Activated T-cell treated with anti-CD3 and anti-CD28 coated beads, Interleukin-2, amount 50 U/mL, for 72 hours (primary cell): ENCODE measurements around the gene KCNIP1. TPM values are rescaled to one million over a fixed set of nuclear protein-coding genes. Genes with fewer than 3 reads are reported as not detected.

ENCODE experiments used
- ATAC-seq, 2 donors: fragments of 150-1000 bp; cut with Tn5 transposase; replicated peaks in 1 of 2; 2 replicates each; pipeline ENCODE4 v1.10.0; 2021; ENCODE audit warnings: moderate library complexity in 2 of 2, mild to moderate bottlenecking in 1 of 2
- DNase-seq, 2 donors: peaks; one replicate each; pipeline ENCODE4 v3.0.0; 2021 to 2022; ENCODE audit warnings: mixed read lengths in 1 of 2
- H3K27ac Mint-ChIP-seq: one replicate; pipeline ENCODE4 v1.8.0; 2022; ENCODE audit warnings: mild to moderate bottlenecking, moderate library complexity, mixed read lengths
- H3K27me3 Mint-ChIP-seq: one replicate; pipeline ENCODE4 v1.8.0; 2022; ENCODE audit warnings: low read depth, mixed read lengths
- H3K36me3 Mint-ChIP-seq, 2 donors: one replicate each; pipeline ENCODE4 v1.8.0; 2022; ENCODE audit warnings: mixed read lengths in 2 of 2, mild to moderate bottlenecking in 1 of 2; ENCODE audit not compliant: insufficient read depth in 2 of 2
- H3K4me1 Mint-ChIP-seq: one replicate; pipeline ENCODE4 v1.8.0; 2022; ENCODE audit warnings: low read depth, mixed read lengths
- H3K4me3 Mint-ChIP-seq, 2 donors: one replicate each; pipeline ENCODE4 v1.8.0; 2022; ENCODE audit warnings: mild to moderate bottlenecking in 2 of 2, mixed read lengths in 2 of 2, moderate library complexity in 2 of 2
- H3K9me3 Mint-ChIP-seq, 2 donors: one replicate each; pipeline ENCODE4 v1.8.0; 2022; ENCODE audit warnings: mixed read lengths in 2 of 2
- total RNA-seq, 2 donors: library from RNA; stranded (reverse); gene quantifications; one replicate each; pipeline ENCODE4 v1.2.3, GENCODE V29; 2022

KCNIP1 gene
- total RNA-seq, 2 donors from 2014 or later, result not detected

GRCh38 chr5:170573114-170573513 lies 69.3 kb downstream of the KCNIP1 start:
- Mint-ChIP-seq H3K4me3 (no peak overlapping the region), H3K9me3 (peaks cover 4% of the 10 kb centered on the region in 2 donors), H3K27me3 (peaks cover 85% of the 10 kb centered on the region), H3K27ac (no peak overlapping the region), H3K4me1 (peaks cover 23% of the 10 kb centered on the region), H3K36me3 (peaks cover 0 to 8% of the 10 kb centered on the region in 2 donors)
- DNase-seq (no peak), ATAC-seq (no peak)

- ATAC-seq (no peak), DNase-seq (no peak)
- no peak overlapping the region for H3K4me3 Mint-ChIP-seq
- H3K4me1 Mint-ChIP-seq, result peaks cover 23% of the 10 kb centered on the region
- H3K36me3 Mint-ChIP-seq, result peaks cover 4 to 8% of the 10 kb centered on the region in 2 donors
- peaks cover 90% of the 10 kb centered on the region for H3K27me3 Mint-ChIP-seq
- peaks cover 8% of the 10 kb centered on the region in 2 donors for H3K9me3 Mint-ChIP-seq
- H3K27ac Mint-ChIP-seq, result no peak overlapping the region
Measured at GRCh38 chr5:170573660-170574059, 69.8 kb downstream of the KCNIP1 start.

DNA sequence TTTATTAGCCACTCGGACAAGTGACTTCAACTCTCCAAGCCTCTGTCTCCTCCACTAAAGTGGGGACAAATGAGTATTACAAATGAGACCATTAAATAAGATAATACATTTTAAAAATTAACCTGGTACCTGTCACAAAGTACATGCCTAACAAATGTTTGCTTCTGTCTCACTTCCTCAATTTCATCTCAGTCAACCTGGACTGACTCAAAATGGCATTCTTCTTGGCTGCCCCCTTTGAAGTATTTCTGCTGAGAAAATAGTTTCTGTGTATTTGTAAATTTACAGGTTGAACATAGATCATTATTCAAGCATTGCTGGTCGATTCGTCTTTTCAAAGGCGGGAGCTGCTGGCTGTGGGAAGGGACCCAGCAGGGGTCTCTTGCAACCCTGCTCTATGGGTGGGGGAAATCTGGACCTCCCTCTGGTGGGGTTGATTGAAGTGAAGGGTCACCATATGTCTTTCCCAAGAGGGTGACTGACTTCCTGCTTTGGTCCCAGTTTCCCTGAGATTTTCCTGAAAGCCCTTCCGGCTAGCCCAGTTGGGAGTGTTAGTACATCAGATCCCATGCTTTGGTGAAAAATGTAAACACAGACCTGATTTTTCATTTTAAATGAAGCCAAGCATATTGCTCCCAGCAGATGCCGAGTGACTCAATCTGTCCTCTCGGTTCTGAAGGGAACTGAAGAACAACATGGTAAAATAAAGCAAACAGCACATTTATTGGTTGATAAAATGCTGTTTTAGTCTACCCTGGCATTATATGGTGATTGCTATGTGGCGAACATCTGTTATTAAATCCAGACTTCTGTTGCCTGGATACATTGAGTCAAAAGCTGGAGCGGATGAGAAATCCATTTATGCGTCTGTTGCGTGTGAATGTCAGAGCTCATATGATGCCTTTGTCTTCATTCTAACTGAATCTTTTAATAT lies 73.0 kb downstream of the KCNIP1 start:
- peaks cover 10 to 14% of the 10 kb centered on the region in 2 donors for H3K9me3 Mint-ChIP-seq
- no peak overlapping the region for H3K4me3 Mint-ChIP-seq
- peaks cover 10 to 13% of the 10 kb centered on the region in 2 donors for H3K36me3 Mint-ChIP-seq
- H3K27ac Mint-ChIP-seq, result no peak overlapping the region
- H3K27me3 Mint-ChIP-seq, result peaks cover 81% of the 10 kb centered on the region
- DNase-seq, result no peak
- peaks cover 13% of the 10 kb centered on the region for H3K4me1 Mint-ChIP-seq
- ATAC-seq, result no peak

DNA sequence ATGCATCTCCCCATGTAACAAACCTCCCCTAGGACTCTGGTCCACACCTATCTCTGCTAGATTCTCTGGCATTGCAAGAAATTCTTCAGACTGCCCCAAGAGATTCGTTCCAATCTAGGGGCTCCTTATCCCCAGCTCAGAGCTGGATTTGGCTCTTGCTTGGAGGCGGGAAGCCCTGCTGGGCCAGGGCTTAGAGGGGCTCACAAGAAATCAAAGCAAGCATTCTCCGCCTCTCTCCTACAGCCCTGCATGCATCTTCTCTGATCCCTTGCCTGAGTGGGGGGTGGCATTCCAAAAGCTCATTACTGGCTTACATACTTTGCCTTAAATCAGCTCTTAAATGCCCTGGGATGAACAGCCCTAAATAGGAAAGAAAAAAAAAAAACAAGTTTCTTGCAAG lies 75.8 kb downstream of the KCNIP1 start:
- H3K9me3 Mint-ChIP-seq, result peaks cover 14% of the 10 kb centered on the region in 2 donors
- no peak for DNase-seq
- H3K27me3 Mint-ChIP-seq, result peaks cover 86% of the 10 kb centered on the region
- peaks cover 10 to 13% of the 10 kb centered on the region in 2 donors for H3K36me3 Mint-ChIP-seq
- H3K4me3 Mint-ChIP-seq, result no peak overlapping the region
- H3K4me1 Mint-ChIP-seq, result peaks cover 6% of the 10 kb centered on the region
- no peak overlapping the region for H3K27ac Mint-ChIP-seq
- ATAC-seq, result no peak

DNA sequence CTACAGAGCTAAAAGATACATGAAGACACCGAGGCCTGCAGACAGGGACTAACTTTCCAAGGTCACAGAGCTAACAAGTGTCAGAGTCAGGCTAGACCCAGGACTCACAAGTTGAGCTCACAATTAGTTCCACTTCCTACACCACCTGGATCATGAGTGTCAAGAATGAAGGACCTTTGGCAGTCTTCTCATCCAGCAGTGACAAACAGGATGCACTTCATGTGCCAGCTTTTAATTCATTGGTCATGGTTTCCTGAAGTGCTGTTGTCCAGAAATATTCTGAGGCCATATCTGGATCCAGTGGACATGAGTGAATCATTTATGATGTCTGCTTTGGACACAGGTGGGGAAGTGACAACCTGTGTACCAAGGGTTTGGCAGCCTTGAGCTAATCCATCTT lies 77.4 kb downstream of the KCNIP1 start:
- H3K9me3 Mint-ChIP-seq, result peaks cover 10 to 12% of the 10 kb centered on the region in 2 donors
- no peak overlapping the region for H3K4me3 Mint-ChIP-seq
- H3K27ac Mint-ChIP-seq, result no peak overlapping the region
- no peak for DNase-seq
- peaks cover 6% of the 10 kb centered on the region for H3K4me1 Mint-ChIP-seq
- peaks cover 87% of the 10 kb centered on the region for H3K27me3 Mint-ChIP-seq
- ATAC-seq, result no peak
- peaks cover 8 to 10% of the 10 kb centered on the region in 2 donors for H3K36me3 Mint-ChIP-seq

DNA sequence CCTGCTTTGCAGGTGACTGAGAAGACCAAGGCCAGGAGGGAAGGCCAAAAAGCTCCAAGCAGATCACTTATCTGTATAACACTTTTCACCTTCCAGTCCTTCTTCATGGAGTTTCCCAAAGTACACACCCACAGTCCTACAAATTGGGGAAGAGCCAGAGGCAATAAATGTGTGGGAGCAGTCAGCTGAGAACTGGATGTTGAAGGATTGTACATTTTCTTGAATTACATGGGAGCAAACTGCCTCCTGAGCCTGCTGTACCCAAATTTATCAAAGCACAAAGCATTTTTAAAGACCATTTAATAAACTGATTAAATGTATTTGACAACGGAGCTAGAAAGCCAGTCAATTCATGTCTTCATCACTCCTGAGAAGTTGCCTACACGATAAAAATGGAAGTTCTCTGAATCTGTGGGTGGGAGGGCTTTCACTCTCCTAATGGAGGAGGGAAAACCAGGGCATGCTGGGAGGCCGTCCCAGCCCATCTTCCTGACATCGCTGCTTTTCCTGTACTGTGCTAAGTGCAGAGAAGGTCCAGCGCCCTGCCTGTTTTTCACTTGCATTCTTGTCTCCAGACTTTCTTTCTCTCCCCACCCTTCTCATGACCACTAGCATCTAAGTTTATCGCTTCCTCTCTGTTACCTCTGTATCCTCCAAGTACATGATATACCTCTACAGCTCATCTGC lies 79.0 kb downstream of the KCNIP1 start:
- Mint-ChIP-seq H3K4me3 (no peak overlapping the region), H3K9me3 (peaks cover 10 to 12% of the 10 kb centered on the region in 2 donors), H3K4me1 (peaks cover 6% of the 10 kb centered on the region), H3K27ac (no peak overlapping the region), H3K27me3 (peaks cover 88% of the 10 kb centered on the region), H3K36me3 (peaks cover 8 to 10% of the 10 kb centered on the region in 2 donors)
- ATAC-seq (no peak), DNase-seq (no peak)

- H3K27me3 Mint-ChIP-seq, result peaks cover 79% of the 10 kb centered on the region
- DNase-seq (no peak), ATAC-seq (no peak)
- H3K36me3 Mint-ChIP-seq, result peaks cover 2 to 4% of the 10 kb centered on the region in 2 donors
- no peak overlapping the region for H3K27ac Mint-ChIP-seq
- peaks cover 6% of the 10 kb centered on the region for H3K4me1 Mint-ChIP-seq
- peaks cover 2 to 5% of the 10 kb centered on the region in 2 donors for H3K9me3 Mint-ChIP-seq
- no peak overlapping the region for H3K4me3 Mint-ChIP-seq
Measured at GRCh38 chr5:170584003-170584402, 80.2 kb downstream of the KCNIP1 start.

DNA sequence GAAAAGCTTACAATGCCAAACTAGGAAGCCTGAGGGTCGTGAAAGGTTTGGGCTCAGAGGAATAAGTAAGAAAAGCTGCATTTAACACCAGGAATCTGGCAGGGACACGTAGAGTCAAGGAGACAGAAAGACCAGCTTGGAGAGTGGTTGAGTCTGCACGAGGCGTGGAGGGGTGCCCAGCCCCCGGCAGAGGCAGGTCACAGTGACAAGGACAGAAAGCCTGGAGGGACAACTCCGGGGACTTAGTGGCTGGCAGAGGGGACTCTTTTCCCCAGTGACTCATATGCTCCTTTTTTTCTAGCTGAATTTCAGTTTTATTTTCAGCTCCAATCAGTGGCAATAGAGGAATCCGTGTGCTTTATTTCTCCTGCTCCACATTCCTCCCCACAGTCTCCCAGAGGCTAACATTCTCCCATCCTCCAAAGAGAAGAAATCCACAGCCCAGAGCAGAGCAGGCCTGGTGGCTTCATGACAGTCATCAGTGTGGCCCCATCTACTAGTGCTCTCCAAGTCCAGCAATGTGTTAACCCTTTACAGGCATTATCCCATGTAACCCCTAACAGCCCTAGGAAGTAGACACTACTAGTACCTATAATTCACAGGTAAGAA lies 80.7 kb downstream of the KCNIP1 start:
- Mint-ChIP-seq H3K27me3 (peaks cover 79% of the 10 kb centered on the region), H3K27ac (no peak overlapping the region)

GRCh38 chr5:170585273-170585948 lies 81.6 kb downstream of the KCNIP1 start:
- DNase-seq (no peak), ATAC-seq (no peak)
- Mint-ChIP-seq H3K27ac (no peak overlapping the region), H3K4me1 (peaks cover 6% of the 10 kb centered on the region), H3K36me3 (peaks cover 2 to 5% of the 10 kb centered on the region in 2 donors), H3K4me3 (no peak overlapping the region), H3K27me3 (peaks cover 78% of the 10 kb centered on the region), H3K9me3 (peaks cover 4 to 5% of the 10 kb centered on the region in 2 donors)

More for the DNA sequence above, 80.7 kb downstream of the KCNIP1 start:
- no peak overlapping the region for H3K4me3 Mint-ChIP-seq
- peaks cover 4 to 5% of the 10 kb centered on the region in 2 donors for H3K9me3 Mint-ChIP-seq
- DNase-seq, result no peak
- H3K36me3 Mint-ChIP-seq, result peaks cover 2 to 5% of the 10 kb centered on the region in 2 donors
- H3K4me1 Mint-ChIP-seq, result peaks cover 6% of the 10 kb centered on the region
- ATAC-seq, result no peak

DNA sequence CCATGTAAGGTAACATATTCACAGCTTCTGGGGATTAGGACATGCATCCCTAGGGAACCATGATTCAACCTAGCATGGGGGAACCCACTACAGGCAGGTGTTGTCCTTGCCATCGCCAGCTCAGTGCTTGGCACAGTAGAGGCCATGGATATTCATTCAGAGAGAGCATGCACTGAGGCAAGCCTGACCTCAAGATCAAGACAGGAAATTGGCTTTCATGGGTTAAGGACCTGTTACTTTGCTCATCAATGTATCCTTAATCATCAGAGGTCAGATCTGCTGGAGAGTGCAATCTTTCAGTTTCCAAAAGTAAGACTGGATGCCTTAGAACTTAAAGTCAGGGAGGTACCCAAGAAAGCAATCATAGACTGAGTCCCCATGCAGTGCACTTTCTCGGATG lies 84.0 kb downstream of the KCNIP1 start:
- no peak for DNase-seq
- ATAC-seq, result peak; percentile 29 to 48
- H3K27me3 Mint-ChIP-seq, result peaks cover 82% of the 10 kb centered on the region
- H3K9me3 Mint-ChIP-seq, result peaks cover 3 to 4% of the 10 kb centered on the region in 2 donors
- H3K36me3 Mint-ChIP-seq, result peaks cover 0 to 3% of the 10 kb centered on the region in 2 donors
- H3K4me1 Mint-ChIP-seq, result peaks cover 6% of the 10 kb centered on the region
- no peak overlapping the region for H3K4me3 Mint-ChIP-seq
- no peak overlapping the region for H3K27ac Mint-ChIP-seq

DNA sequence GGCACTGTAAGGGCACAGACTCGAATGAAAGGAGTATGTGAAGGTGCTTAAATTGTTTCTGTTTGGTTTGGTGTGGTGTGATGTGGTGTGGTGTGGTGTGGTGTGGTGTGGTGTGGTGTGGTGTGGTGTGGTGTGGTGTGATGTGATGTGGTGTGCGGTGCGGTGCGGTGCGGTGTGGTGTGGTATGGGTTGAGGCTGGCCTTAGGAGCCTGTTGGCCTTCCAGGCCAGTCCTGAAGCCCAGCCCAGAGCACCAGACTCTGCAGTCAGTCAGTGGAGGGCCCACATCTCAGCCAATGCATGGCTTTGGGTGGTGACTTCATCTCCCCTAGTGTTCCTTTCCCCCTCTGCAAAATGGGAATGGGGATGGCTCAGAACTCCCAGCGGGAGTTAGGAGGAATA lies 85.8 kb downstream of the KCNIP1 start:
- H3K36me3 Mint-ChIP-seq, result peaks cover 0 to 3% of the 10 kb centered on the region in 2 donors
- DNase-seq (no peak), ATAC-seq (no peak)
- H3K4me3 Mint-ChIP-seq, result no peak overlapping the region
- no peak overlapping the region for H3K27ac Mint-ChIP-seq
- H3K9me3 Mint-ChIP-seq, result peaks cover 0 to 3% of the 10 kb centered on the region in 2 donors
- peaks cover 77% of the 10 kb centered on the region for H3K27me3 Mint-ChIP-seq
- H3K4me1 Mint-ChIP-seq, result no peaks in the 10 kb centered on the region

DNA sequence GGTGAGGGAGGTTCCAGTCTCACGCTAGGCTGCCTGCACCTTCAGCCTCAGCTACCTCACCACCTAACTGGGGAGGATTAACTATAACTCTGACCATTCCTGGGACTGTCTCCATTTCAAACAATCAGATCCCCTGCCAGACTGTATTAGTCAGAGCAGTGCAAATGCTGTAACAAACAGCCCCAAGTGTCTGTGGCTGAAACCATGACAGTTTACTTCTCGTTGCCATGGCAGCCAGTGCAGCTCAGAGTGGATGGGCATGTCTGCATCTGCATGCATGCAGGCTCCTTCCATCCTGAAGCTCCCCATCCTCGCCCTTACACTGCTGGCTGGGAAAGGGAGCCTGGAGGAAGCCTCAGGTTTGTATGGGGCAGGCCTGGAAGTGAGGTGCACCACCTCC lies 86.7 kb downstream of the KCNIP1 start:
- Mint-ChIP-seq H3K4me3 (no peak overlapping the region), H3K9me3 (peaks cover 0 to 3% of the 10 kb centered on the region in 2 donors), H3K36me3 (peaks cover 0 to 3% of the 10 kb centered on the region in 2 donors), H3K4me1 (no peaks in the 10 kb centered on the region), H3K27ac (no peak overlapping the region), H3K27me3 (peaks cover 77% of the 10 kb centered on the region)
- ATAC-seq (peak in 1 of 2 donors; percentile 30), DNase-seq (no peak)
